ENCODE measurements around the gene LCK. TPM values are rescaled to one million over a fixed set of nuclear protein-coding genes. Genes with fewer than 3 reads are reported as not detected.

The LCK gene
- total and polyA plus RNA-seq, 9 of the 15 experiments (the other 6 are each of a cell fraction or from before 2014, with no cell fraction given): 0.04 to 0.47 (median 0.13) TPM; not detected in 6

- peak; percentile 91; the same call in 1 of the 2 replicates for TF ChIP-seq HDGF (IDR thresholded peaks at IDR 0.05)
- TF ChIP-seq, protein P1, sequence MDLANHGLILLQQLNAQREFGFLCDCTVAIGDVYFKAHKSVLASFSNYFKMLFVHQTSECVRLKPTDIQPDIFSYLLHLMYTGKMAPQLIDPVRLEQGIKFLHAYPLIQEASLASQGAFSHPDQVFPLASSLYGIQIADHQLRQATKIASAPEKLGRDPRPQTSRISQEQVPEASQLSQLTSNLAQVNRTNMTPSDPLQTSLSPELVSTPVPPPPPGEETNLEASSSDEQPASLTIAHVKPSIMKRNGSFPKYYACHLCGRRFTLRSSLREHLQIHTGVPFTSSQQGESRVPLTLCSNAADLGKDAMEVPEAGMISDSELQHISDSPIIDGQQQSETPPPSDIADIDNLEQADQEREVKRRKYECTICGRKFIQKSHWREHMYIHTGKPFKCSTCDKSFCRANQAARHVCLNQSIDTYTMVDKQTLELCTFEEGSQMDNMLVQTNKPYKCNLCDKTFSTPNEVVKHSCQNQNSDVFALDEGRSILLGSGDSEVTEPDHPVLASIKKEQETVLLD (IDR thresholded peaks at IDR 0.05): peak; percentile 69; the same call in 1 of the 2 replicates
- TF ChIP-seq SIN3A (IDR thresholded peaks at IDR 0.05; ENCODE audit: borderline replicate concordance in 2 of 2, control insufficient read depth in 1 of 2, low read depth in 2 of 2, low read length in 2 of 2): 0 out of 4 replicates have a peak, but pooled peaks of 1 of the 2 experiments have one; percentile 58
- no peak for TF ChIP-seq DNMT1 (IDR thresholded peaks at IDR 0.05)
- TF ChIP-seq, protein P2, sequence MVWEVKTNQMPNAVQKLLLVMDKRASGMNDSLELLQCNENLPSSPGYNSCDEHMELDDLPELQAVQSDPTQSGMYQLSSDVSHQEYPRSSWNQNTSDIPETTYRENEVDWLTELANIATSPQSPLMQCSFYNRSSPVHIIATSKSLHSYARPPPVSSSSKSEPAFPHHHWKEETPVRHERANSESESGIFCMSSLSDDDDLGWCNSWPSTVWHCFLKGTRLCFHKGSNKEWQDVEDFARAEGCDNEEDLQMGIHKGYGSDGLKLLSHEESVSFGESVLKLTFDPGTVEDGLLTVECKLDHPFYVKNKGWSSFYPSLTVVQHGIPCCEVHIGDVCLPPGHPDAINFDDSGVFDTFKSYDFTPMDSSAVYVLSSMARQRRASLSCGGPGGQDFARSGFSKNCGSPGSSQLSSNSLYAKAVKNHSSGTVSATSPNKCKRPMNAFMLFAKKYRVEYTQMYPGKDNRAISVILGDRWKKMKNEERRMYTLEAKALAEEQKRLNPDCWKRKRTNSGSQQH (CRISPR knock-in tag; IDR thresholded peaks at IDR 0.05): no peak
- TF ChIP-seq ZC3H11A (IDR thresholded peaks at IDR 0.05; ENCODE audit: low read depth, low read length): peak; percentile 60; the same call in 1 of the 2 replicates
- peak in 1 of 2 experiments; percentile 50; a peak in 1 of 4 replicates for TF ChIP-seq HDAC1 (IDR thresholded peaks at IDR 0.05)
- no peak for TF ChIP-seq ZNF347 (CRISPR knock-in tag; IDR thresholded peaks at IDR 0.05; ENCODE audit: low read depth)
- TF ChIP-seq MAFF (IDR thresholded peaks at IDR 0.05; ENCODE audit: low read length): no peak
- no peak for TF ChIP-seq ZNF444 (CRISPR knock-in tag; IDR thresholded peaks at IDR 0.05)
- TF ChIP-seq, protein P3, sequence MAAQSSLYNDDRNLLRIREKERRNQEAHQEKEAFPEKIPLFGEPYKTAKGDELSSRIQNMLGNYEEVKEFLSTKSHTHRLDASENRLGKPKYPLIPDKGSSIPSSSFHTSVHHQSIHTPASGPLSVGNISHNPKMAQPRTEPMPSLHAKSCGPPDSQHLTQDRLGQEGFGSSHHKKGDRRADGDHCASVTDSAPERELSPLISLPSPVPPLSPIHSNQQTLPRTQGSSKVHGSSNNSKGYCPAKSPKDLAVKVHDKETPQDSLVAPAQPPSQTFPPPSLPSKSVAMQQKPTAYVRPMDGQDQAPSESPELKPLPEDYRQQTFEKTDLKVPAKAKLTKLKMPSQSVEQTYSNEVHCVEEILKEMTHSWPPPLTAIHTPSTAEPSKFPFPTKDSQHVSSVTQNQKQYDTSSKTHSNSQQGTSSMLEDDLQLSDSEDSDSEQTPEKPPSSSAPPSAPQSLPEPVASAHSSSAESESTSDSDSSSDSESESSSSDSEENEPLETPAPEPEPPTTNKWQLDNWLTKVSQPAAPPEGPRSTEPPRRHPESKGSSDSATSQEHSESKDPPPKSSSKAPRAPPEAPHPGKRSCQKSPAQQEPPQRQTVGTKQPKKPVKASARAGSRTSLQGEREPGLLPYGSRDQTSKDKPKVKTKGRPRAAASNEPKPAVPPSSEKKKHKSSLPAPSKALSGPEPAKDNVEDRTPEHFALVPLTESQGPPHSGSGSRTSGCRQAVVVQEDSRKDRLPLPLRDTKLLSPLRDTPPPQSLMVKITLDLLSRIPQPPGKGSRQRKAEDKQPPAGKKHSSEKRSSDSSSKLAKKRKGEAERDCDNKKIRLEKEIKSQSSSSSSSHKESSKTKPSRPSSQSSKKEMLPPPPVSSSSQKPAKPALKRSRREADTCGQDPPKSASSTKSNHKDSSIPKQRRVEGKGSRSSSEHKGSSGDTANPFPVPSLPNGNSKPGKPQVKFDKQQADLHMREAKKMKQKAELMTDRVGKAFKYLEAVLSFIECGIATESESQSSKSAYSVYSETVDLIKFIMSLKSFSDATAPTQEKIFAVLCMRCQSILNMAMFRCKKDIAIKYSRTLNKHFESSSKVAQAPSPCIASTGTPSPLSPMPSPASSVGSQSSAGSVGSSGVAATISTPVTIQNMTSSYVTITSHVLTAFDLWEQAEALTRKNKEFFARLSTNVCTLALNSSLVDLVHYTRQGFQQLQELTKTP (IDR thresholded peaks at IDR 0.05; ENCODE audit: low read depth in 1 of 2, partially characterized antibody in 2 of 2): peak in 1 of 2 experiments; percentile 65
- TF ChIP-seq FIP1L1 (IDR thresholded peaks at IDR 0.05; ENCODE audit: low read depth, low read length, poor library complexity, severe bottlenecking): peak; percentile 27
- TF ChIP-seq, protein P4, sequence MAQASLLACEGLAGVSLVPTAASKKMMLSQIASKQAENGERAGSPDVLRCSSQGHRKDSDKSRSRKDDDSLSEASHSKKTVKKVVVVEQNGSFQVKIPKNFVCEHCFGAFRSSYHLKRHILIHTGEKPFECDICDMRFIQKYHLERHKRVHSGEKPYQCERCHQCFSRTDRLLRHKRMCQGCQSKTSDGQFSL (CRISPR knock-in tag; IDR thresholded peaks at IDR 0.05): no peak
- TF ChIP-seq, protein P4 (tag; IDR thresholded peaks at IDR 0.05): 0 out of 4 replicates have a peak, but pooled peaks of 1 of the 2 experiments have one; percentile 17
- TF ChIP-seq RUNX1 (IDR thresholded peaks at IDR 0.05; ENCODE audit: low read depth): peak; percentile 53; the same call in 1 of the 2 replicates
- peak; percentile 45; the same call in 1 of the 2 replicates for TF ChIP-seq MYNN (IDR thresholded peaks at IDR 0.05)
- TF ChIP-seq MYNN (CRISPR knock-in tag; IDR thresholded peaks at IDR 0.05): no peak
Measured at GRCh38 chr1:32247983-32248889, 2.8 kb upstream of the LCK start (continued).

All from K562 (cell line).